ENCODE results near the gene AMH.
"Not testable (repeated sequence)": the region's sequence is repeated elsewhere in the genome, so short reads cannot be mapped to it uniquely, and the experiment has no call there.

The AMH gene

DNA sequence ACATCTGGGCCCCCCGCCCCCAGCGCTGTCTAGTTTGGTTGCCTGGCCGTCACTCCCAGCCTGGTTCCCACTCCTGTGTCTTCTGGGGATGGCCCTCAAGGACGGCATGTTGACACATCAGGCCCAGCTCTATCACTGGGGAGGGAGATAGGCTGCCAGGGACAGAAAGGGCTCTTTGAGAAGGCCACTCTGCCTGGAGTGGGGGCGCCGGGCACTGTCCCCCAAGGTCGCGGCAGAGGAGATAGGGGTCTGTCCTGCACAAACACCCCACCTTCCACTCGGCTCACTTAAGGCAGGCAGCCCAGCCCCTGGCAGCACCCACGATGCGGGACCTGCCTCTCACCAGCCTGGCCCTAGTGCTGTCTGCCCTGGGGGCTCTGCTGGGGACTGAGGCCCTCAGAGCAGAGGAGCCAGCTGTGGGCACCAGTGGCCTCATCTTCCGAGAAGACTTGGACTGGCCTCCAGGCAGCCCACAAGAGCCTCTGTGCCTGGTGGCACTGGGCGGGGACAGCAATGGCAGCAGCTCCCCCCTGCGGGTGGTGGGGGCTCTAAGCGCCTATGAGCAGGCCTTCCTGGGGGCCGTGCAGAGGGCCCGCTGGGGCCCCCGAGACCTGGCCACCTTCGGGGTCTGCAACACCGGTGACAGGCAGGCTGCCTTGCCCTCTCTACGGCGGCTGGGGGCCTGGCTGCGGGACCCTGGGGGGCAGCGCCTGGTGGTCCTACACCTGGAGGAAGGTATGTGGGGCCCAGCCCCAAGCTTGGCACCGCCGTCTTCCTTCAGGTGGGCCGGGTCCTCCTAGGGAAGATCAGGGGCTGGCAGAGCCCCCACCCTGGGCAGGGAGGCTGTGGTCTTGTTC is at the start of gene AMH:
TSS of gene AMH (plus strand) at position 314 of the 857 bp plus-strand sequence. CDS start at position 324, 10 bp downstream.
- no peak for DNase-seq

- DNase-seq: no peak
These were observed 49.1 kb upstream of the AMH start for GRCh38 chr19:2199861-2200623.

- DNase-seq: not testable (repeated sequence)
These were observed 48.4 kb upstream of the AMH start for GRCh38 chr19:2200624-2201294.

GRCh38 chr19:2201473-2202148 is 47.5 kb upstream of the AMH start:
- no peak for DNase-seq

- DNase-seq: no peak
These were observed 46.8 kb upstream of the AMH start for GRCh38 chr19:2202366-2202765.

DNA sequence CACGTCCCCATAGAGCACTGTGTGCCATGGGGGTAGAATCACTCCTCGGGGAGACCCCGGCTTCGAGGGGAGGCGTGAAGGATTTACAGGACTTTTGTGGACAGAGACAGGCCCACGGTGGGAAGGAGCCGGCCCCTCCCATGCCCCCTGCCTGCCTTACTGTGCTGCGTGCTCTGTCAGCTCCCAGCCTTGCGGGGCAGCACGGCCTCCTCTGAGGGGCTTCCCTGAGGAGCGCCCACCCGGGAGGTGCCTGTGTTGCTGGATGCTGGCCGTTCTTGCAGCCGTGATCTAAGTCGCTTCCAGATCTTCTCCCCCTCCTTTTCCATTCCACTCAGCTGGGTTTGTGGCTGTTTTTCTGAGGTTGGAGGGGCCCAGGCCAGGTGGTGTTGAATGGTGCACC is 42.1 kb upstream of the AMH start:
- no peak for DNase-seq

- no peak for DNase-seq
These were observed 40.9 kb upstream of the AMH start for GRCh38 chr19:2207991-2208860.

DNA sequence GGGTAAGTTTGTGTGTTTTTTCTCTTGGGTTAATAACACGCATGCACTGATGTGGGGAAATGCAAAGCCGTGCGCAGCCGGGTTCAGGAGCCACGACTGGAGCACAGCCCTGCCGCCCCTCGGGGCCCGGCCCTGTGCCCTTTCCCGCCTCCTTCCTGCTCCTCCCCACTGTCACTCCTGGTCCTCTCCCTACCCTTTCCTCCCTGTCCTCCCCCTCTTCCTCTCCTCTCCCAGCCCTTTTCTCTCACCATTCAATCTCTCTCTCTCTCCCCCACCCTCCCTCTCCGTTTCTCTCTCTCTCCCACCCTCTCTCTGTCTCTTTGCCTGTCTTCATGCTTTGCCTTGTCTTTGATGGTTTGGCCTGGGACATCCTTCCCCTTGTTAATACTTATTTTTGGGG is 40.1 kb upstream of the AMH start:
- no peak for DNase-seq

DNA sequence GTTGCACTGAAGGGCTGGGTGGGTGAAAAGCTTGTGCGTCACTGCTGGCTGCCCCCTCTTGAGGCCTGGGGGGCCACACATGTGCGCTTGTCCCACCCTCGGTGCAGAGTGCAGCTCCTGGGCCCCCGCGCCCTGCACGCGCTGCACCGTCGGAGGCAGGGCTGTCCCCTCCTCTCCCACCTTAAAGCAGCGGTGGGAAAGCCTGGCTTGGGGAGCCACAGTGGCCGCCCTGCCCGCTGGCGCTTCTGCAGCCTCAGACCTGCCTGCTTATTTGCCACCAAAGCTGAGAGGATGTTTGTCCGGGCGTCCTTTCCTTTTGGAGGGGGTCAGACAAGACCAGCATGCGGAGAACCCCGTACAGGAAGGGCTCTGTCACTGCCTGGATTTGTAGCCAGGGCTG is 39.7 kb upstream of the AMH start:
- no peak for DNase-seq

- no peak for DNase-seq
These were observed 38.9 kb upstream of the AMH start for GRCh38 chr19:2210206-2210605.

DNA sequence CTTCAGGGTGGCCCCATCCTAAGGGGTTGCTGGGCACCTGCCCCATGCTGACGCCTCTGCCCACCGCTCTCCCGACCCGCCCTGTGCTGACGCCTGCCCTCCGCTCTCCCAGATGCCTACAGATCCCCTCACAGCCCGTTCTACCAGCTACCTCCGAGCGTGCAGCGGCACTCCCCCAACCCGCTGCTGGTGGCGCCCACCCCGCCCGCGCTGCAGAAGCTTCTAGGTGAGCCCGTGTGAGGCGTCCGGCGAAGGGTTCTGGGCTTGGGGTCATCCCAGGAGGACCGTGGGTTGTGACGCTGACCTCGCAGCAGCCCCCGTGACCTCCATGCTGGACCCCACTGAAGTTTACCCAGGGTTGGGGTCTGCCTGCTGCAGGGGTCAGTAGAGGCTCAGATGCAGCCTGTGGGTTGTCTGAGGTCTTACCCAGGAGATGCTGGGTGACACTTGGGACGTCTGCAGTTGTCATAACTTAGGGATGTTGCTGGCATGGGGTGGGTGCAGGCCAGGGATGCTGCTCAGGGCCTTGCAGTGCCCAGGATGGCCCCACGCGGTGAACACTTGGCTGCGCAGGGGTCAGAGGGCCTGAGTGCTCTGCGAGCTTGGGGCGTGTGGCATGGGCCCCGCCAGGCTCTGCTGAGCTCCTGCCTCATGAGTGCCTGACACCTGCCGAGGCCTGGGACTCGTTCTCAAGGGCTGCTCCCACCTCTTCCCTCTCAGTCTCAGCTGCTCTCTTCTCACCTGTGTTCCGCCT is 38.0 kb upstream of the AMH start:
- DNase-seq: no peak

GRCh38 chr19:2212861-2213711 is 36.0 kb upstream of the AMH start:
- DNase-seq: no peak

DNA sequence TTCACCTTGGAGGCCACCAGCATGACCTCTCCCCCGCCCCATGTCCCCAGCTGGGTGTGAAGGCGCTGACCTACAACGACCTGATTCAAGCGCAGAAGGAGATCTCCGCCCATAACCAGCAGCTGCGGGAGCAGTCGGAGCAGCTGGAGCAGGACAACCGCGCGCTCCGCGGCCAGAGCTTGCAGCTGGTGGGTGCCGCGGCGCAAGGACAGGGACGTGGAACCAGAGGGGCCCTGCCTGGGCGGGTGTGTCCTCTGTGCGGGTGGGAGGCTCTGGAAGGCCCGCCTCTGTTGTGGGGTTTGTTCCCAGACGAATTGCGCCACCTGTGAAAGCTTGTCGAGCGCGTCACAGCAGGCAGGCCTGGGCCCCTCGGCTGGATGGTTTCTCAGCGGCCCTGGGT is 35.3 kb upstream of the AMH start:
- no peak for DNase-seq

DNA sequence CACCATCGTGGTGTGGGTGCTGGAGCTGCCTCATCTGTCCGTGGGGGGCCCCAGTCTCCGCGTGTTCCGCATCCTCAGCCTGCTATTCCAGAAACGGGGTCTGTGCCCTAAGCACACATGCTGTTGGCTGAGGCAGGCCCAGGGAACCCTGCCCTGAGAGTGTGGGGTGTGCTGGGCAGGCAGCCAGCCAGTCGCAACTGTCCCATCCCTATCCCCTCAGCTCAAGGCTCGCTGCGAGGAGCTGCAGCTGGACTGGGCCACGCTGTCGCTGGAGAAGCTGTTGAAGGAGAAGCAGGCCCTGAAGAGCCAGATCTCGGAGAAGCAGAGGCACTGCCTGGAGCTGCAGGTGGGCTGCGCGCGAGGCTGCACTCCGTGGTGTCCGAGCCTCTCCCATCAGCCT is 34.9 kb upstream of the AMH start:
- no peak for DNase-seq

GRCh38 chr19:2215281-2215751 is 33.8 kb upstream of the AMH start:
- no peak for DNase-seq

- DNase-seq: no peak
These were observed 32.5 kb upstream of the AMH start for GRCh38 chr19:2216361-2217225.

GRCh38 chr19:2217591-2217990 is 31.5 kb upstream of the AMH start:
- no peak for DNase-seq

DNA sequence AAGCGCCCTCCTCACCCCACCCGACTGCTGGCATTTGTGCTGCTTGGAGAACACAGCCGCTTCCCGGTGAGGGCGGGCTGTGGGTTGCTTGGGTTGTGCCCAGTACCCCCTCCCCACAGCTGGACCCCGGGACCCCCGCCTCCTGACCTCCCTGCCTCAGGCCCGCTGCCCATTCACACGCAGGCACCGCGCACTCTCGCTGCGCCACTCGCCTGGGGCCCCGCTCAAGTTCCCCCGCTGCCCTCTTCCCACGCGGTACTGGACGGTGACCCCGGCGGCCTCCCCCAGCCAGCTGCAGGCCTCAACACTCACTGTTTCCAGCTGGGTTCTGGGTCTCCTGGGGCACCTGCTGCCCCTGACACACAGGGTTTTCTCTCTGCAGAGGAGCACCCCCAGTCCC is 29.4 kb upstream of the AMH start:
- DNase-seq: no peak

DNA sequence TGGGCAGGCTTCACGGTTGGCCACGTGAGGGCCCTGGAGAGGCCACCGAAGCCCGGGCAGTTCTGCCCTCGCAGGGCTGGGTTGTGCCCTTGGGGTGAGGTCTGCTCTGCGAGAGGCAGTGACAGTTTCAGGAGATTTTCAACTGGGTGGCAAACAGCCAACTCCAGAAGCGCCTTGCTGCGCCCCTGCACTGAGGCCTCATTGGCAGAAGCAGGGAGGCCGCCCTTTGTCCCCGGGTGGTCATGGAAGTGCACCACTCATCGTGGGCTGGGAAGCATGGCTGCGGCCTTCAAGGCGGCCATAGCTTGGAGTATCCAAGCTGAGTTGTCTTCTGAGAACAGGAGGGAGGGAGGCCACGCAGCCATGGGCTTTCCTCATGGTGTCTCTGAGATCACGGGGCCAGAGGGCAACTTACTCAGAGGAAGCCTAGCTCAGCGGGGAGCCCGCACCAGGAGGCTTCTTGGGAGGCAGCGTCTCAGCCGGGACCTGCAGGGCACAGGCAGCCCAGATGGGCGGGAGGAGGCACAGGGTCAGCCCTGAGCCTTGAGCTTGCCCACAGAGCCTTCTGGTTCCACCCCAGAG is 27.8 kb upstream of the AMH start:
- DNase-seq: no peak

Measured in NCI-H1105 (cell line).